BLaER1 (cell line): Measurements from ENCODE around the gene PAF1.

Experiments
- H3K27ac ChIP-seq: shearing (Covaris generic); formaldehyde crosslinking; 2 replicates; pipeline ENCODE4 v1.8.1; 2022
- H3K27me3 ChIP-seq: shearing (Covaris generic); formaldehyde crosslinking; 2 replicates; pipeline ENCODE4 v1.8.1; 2022
- H3K36me3 ChIP-seq: shearing (Covaris generic); formaldehyde crosslinking; 2 replicates; pipeline ENCODE4 v1.8.1; 2022
- H3K4me1 ChIP-seq: shearing (Covaris generic); formaldehyde crosslinking; 2 replicates; pipeline ENCODE4 v1.8.1; 2022
- H3K4me2 ChIP-seq: shearing (Covaris generic); formaldehyde crosslinking; 2 replicates; pipeline ENCODE4 v1.8.1; 2022
- H3K4me3 ChIP-seq: shearing (Covaris generic); formaldehyde crosslinking; 2 replicates; pipeline ENCODE4 v1.8.1; 2022
- H3K9ac ChIP-seq: shearing (Covaris generic); formaldehyde crosslinking; 2 replicates; pipeline ENCODE4 v1.8.1; 2022
- H3K9me3 ChIP-seq: shearing (Covaris generic); formaldehyde crosslinking; 2 replicates; pipeline ENCODE4 v1.8.1; 2022
- H4K20me1 ChIP-seq: shearing (Covaris generic); formaldehyde crosslinking; 2 replicates; pipeline ENCODE4 v1.8.1; 2022
- Cebpa-rat ChIP-seq: shearing (Covaris generic); IDR thresholded peaks from 2 replicates; pipeline ENCODE4 v1.8.1; 2022

The PAF1 gene

GRCh38 chr19:39356073-39356472 is 34.8 kb downstream of the PAF1 start:
- peaks cover 97% of the 10 kb centered on the region for H3K36me3 ChIP-seq
- TF ChIP-seq Cebpa-rat: no peak

GRCh38 chr19:39355253-39355652 is 35.7 kb downstream of the PAF1 start:
- Histone ChIP-seq H3K4me3 (no peak overlapping the region), H4K20me1 (peaks cover 64% of the 10 kb centered on the region), H3K9ac (no peak overlapping the region), H3K4me2 (no peak overlapping the region), H3K27me3 (no peaks in the 10 kb centered on the region), H3K9me3 (no peaks in the 10 kb centered on the region), H3K4me1 (peaks cover 9% of the 10 kb centered on the region), H3K27ac (no peak overlapping the region), H3K36me3 (peaks cover 97% of the 10 kb centered on the region)
- no peak for TF ChIP-seq Cebpa-rat

More at GRCh38 chr19:39356073-39356472, 34.8 kb downstream of the PAF1 start:
- Histone ChIP-seq H3K9ac (no peak overlapping the region), H4K20me1 (peaks cover 63% of the 10 kb centered on the region), H3K27me3 (no peaks in the 10 kb centered on the region), H3K4me3 (no peak overlapping the region), H3K4me2 (no peak overlapping the region), H3K4me1 (peaks cover 4% of the 10 kb centered on the region), H3K27ac (no peak overlapping the region), H3K9me3 (no peaks in the 10 kb centered on the region)

- Histone ChIP-seq H4K20me1 (peaks cover 86% of the 10 kb centered on the region), H3K27me3 (no peaks in the 10 kb centered on the region), H3K4me2 (no peak overlapping the region), H3K9ac (no peak overlapping the region), H3K9me3 (no peaks in the 10 kb centered on the region), H3K36me3 (peaks cover 97% of the 10 kb centered on the region), H3K4me1 (peaks cover 10% of the 10 kb centered on the region), H3K4me3 (no peak overlapping the region), H3K27ac (no peak overlapping the region)
- TF ChIP-seq Cebpa-rat: no peak
Measured at GRCh38 chr19:39352381-39353255, 38.3 kb downstream of the PAF1 start.

DNA sequence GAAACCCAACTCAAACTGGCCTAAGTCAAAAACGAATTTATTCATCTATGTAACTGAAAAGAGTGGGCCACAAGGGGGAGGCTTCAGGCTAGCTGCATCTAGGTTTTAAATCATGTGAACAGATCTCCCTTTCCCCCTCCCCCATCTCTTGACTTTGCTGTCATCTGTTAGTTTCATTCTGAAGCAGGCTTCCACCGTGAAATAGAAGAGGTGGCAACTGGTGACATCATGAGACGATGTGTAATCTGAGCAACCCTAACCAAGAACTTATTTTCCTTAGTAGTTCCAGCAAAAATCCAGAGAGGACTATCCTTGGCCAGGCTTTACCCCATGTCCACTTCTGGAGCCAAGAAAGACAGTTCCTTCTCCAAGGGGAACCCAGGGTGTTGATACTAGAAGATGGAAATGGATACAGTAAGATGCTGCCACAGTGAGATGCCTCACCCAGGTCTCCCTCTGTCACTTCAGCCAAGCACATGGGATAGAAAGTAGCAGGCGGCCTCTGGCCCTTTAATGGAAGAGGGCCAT is 39.3 kb downstream of the PAF1 start:
- H3K4me2 ChIP-seq: no peak overlapping the region
- peaks cover 96% of the 10 kb centered on the region for H3K36me3 ChIP-seq
- TF ChIP-seq Cebpa-rat: no peak
- H3K9me3 ChIP-seq: no peaks in the 10 kb centered on the region
- H4K20me1 ChIP-seq: peaks cover 86% of the 10 kb centered on the region
- H3K4me1 ChIP-seq: peaks cover 20% of the 10 kb centered on the region
- H3K27me3 ChIP-seq: no peaks in the 10 kb centered on the region
- H3K9ac ChIP-seq: no peak overlapping the region
- no peak overlapping the region for H3K4me3 ChIP-seq
- no peak overlapping the region for H3K27ac ChIP-seq

DNA sequence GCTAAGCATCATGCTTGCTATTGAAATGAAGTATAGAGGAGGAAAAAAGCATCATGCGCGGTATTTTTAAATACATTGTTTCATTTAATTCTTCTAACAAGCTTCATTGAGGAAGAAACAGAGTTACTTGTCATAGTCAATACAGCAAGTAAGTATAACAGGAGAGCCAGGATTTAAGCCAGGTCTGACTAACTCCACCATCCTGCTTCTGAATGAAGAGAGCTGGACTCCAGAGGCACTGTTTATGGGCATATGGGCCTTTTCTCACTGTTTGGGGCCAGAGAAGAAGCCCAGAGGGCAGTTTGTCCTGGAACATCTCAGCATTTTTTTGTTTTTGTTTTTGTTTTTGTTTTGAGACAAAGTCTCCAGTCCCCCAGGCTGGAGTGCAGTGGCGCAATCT is 40.8 kb downstream of the PAF1 start:
- no peak overlapping the region for H3K27ac ChIP-seq
- TF ChIP-seq Cebpa-rat: no peak
- no peak overlapping the region for H3K4me3 ChIP-seq
- no peak overlapping the region for H3K9ac ChIP-seq
- H3K36me3 ChIP-seq: peaks cover 96% of the 10 kb centered on the region
- H3K4me2 ChIP-seq: no peak overlapping the region
- no peaks in the 10 kb centered on the region for H3K9me3 ChIP-seq
- H3K4me1 ChIP-seq: peaks cover 34% of the 10 kb centered on the region
- H3K27me3 ChIP-seq: no peaks in the 10 kb centered on the region
- peaks cover 88% of the 10 kb centered on the region for H4K20me1 ChIP-seq

GRCh38 chr19:39349326-39349725 is 41.6 kb downstream of the PAF1 start:
- H3K27me3 ChIP-seq: no peaks in the 10 kb centered on the region
- H3K4me2 ChIP-seq: no peak overlapping the region
- H3K27ac ChIP-seq: no peak overlapping the region
- H4K20me1 ChIP-seq: peaks cover 93% of the 10 kb centered on the region
- H3K4me3 ChIP-seq: no peak overlapping the region
- H3K9ac ChIP-seq: no peak overlapping the region
- H3K9me3 ChIP-seq: no peaks in the 10 kb centered on the region
- peaks cover 43% of the 10 kb centered on the region for H3K4me1 ChIP-seq
- no peak for TF ChIP-seq Cebpa-rat
- peaks cover 92% of the 10 kb centered on the region for H3K36me3 ChIP-seq

- no peaks in the 10 kb centered on the region for H3K27me3 ChIP-seq
- TF ChIP-seq Cebpa-rat: no peak
- H3K36me3 ChIP-seq: peaks cover 76% of the 10 kb centered on the region
- H3K4me1 ChIP-seq: peaks cover 57% of the 10 kb centered on the region
- no peak overlapping the region for H3K27ac ChIP-seq
- H3K4me3 ChIP-seq: no peak overlapping the region
- H3K4me2 ChIP-seq: peak overlapping the region; percentile 13; the same call in 1 of the 2 replicates
- H3K9ac ChIP-seq: no peak overlapping the region
- H3K9me3 ChIP-seq: no peaks in the 10 kb centered on the region
- peaks cover 100% of the 10 kb centered on the region for H4K20me1 ChIP-seq
Measured at GRCh38 chr19:39347332-39348164, 43.4 kb downstream of the PAF1 start.

DNA sequence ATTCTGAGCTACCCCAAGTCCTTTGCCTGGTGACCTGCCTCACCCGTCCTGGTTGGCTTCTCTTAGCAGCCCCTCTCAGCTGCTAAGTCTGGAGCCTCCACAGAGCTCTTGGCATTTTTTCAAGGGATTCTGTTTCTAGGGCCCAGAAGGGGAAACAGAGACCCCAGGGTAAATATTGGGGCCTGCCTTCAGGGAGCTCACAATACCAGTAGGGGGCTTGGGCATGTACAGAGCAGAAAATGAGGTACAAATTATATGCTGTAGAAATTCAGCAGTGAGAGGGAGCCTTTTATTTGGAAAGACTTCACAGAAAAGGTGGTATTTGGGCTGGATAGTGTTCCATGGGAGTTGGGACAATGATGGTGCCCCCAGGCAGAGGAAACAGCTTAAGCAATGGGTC is 45.0 kb downstream of the PAF1 start:
- peaks cover 53% of the 10 kb centered on the region for H3K4me1 ChIP-seq
- peaks cover 60% of the 10 kb centered on the region for H3K36me3 ChIP-seq

DNA sequence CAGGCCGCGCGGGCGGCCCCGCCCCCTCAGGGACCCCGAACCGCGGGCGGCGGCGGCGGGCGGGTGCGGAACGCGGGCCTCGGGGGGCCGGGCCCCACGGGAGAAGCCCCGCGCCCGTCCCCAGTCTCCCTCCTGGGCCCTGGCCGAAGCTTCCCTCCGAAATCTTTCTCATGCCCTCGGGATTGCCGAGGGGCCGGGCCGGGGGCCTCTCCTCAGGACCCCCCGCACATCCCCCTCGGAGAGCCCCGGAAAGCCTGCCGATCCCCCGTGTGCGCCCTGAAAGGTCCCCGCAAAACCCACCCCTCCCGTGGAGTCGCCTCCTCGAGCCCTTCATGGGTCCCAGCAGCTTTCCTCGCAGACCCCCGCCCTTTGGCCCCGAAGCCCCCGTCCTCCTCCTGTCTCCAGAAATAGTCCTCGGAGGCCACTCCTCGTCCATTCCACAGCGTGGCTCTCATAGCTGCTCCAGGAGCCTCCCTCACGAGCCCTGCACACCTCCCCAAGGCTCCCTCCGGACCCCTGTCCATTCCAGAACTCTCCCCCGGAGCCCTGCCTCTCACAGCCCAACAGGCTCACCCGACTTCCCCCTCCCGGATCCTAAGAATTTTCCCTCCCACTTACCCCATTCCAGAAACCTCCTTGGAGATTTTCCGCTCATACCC is 48.1 kb downstream of the PAF1 start:
- Histone ChIP-seq H3K36me3 (peaks cover 29% of the 10 kb centered on the region), H3K4me3 (peak overlapping the region; percentile 100), H3K4me1 (peaks cover 79% of the 10 kb centered on the region), H3K9me3 (no peaks in the 10 kb centered on the region), H3K27me3 (no peaks in the 10 kb centered on the region), H3K4me2 (peak overlapping the region; percentile 95), H3K9ac (peak overlapping the region; percentile 98), H3K27ac (peak overlapping the region; percentile 97), H4K20me1 (peaks cover 53% of the 10 kb centered on the region)
- no peak for TF ChIP-seq Cebpa-rat

More for the DNA sequence above, 45.0 kb downstream of the PAF1 start:
- peak overlapping the region; percentile 51; the same call in 1 of the 2 replicates for H3K9ac ChIP-seq
- no peaks in the 10 kb centered on the region for H3K9me3 ChIP-seq
- H3K4me2 ChIP-seq: peak overlapping the region; percentile 95
- no peaks in the 10 kb centered on the region for H3K27me3 ChIP-seq
- no peak overlapping the region for H3K4me3 ChIP-seq
- no peak overlapping the region for H3K27ac ChIP-seq
- peaks cover 85% of the 10 kb centered on the region for H4K20me1 ChIP-seq
- no peak for TF ChIP-seq Cebpa-rat
